ENCODE data around the gene CAPN11.

DNA sequence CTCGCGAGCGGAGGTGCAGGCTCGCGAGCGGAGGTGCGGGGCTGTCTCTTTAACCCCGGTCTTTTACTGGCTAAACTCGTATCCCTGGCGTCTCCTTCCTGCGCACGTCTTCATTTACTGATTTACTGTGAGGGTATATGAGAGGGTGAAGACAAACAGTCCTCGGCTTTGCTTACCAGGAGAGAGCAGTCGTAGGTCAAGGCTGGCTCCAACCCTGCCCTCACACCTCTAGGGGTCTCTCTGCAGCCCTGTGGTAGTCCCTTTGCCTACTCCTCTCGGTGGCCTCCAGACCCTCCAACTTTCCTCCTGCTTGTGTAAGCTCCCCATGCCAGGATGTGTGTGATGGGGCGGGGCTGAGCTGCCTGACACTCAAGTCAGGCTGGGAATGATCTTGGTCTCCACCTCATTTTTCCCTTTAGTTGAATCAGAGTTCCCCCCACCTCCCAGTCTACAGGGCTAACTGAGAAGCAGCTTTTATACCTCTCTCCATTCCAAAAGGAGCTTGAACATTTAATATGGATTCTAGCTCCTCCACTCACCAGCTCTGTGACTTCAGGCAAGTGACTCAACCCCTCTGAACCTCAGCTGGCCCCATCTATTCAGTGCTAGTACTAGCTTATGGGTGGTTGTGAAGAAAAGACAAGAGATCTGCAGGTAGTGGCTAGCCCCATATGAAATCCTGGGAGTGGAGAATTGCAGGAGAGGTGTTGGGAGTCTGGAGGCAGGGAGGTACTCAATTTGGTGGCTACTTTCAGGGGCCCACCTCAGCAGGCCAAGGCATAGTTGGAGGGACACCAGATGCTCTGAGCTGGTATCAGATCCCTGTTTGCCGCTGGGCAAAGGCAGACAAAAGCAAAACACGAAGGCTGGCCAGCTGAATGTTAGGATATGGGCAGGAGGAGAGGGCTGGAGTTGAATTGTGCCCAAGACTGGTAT, 65.7 kb downstream of the CAPN11 start:
- TF ChIP-seq, protein P1, sequence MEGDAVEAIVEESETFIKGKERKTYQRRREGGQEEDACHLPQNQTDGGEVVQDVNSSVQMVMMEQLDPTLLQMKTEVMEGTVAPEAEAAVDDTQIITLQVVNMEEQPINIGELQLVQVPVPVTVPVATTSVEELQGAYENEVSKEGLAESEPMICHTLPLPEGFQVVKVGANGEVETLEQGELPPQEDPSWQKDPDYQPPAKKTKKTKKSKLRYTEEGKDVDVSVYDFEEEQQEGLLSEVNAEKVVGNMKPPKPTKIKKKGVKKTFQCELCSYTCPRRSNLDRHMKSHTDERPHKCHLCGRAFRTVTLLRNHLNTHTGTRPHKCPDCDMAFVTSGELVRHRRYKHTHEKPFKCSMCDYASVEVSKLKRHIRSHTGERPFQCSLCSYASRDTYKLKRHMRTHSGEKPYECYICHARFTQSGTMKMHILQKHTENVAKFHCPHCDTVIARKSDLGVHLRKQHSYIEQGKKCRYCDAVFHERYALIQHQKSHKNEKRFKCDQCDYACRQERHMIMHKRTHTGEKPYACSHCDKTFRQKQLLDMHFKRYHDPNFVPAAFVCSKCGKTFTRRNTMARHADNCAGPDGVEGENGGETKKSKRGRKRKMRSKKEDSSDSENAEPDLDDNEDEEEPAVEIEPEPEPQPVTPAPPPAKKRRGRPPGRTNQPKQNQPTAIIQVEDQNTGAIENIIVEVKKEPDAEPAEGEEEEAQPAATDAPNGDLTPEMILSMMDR (IDR thresholded peaks at IDR 0.05; ENCODE audit: borderline replicate concordance, extremely low read depth, low read length, poor library complexity, severe bottlenecking) = peak; percentile 5
- no peak for TF ChIP-seq EZH2 (IDR thresholded peaks at IDR 0.05; ENCODE audit: borderline replicate concordance, low read depth, low read length, severe bottlenecking)

All from DND-41 (cell line).